Measurements from ENCODE around the gene GRPEL1. TPM values are rescaled to one million over a fixed set of nuclear protein-coding genes. Genes with fewer than 3 reads are reported as not detected.

Gene GRPEL1
- total RNA-seq, 1 donor from 2014 or later, result 19.7 TPM

GRCh38 chr4:7070729-7071511 is 3.1 kb upstream of the GRPEL1 start:
- no peaks in the 10 kb centered on the region for H3K36me3 Mint-ChIP-seq (ENCODE audit: unreplicated experiment)
- TF ChIP-seq CTCF (IDR thresholded peaks at IDR 0.05), result peak; percentile 98
- DNase-seq (ENCODE audit: extremely low spot score, unreplicated experiment), result peak; percentile 91
- no peaks in the 10 kb centered on the region for H3K9me3 Mint-ChIP-seq (ENCODE audit: unreplicated experiment)
- peaks cover 8% of the 10 kb centered on the region for H3K27me3 Mint-ChIP-seq (ENCODE audit: unreplicated experiment)
- H3K27ac Mint-ChIP-seq (ENCODE audit: unreplicated experiment), result no peak overlapping the region
- H3K4me3 Mint-ChIP-seq (ENCODE audit: unreplicated experiment), result no peak overlapping the region
- peaks cover 28% of the 10 kb centered on the region for H3K4me1 Mint-ChIP-seq (ENCODE audit: unreplicated experiment)

- Mint-ChIP-seq H3K4me3 (ENCODE audit: unreplicated experiment) (peak overlapping the region; percentile 95), H3K4me1 (ENCODE audit: unreplicated experiment) (peaks cover 29% of the 10 kb centered on the region), H3K36me3 (ENCODE audit: unreplicated experiment) (peaks cover 2% of the 10 kb centered on the region), H3K27ac (ENCODE audit: unreplicated experiment) (peak overlapping the region; percentile 95), H3K27me3 (ENCODE audit: unreplicated experiment) (peaks cover 8% of the 10 kb centered on the region), H3K9me3 (ENCODE audit: unreplicated experiment) (no peaks in the 10 kb centered on the region)
- no peak for DNase-seq (ENCODE audit: extremely low spot score, unreplicated experiment)
- no peak for TF ChIP-seq CTCF (IDR thresholded peaks at IDR 0.05)
Observed at GRCh38 chr4:7068883-7069282, 1.0 kb upstream of the GRPEL1 start.

- H3K4me1 Mint-ChIP-seq (ENCODE audit: unreplicated experiment), result peaks cover 29% of the 10 kb centered on the region
- H3K4me3 Mint-ChIP-seq (ENCODE audit: unreplicated experiment), result peak overlapping the region; percentile 95
- no peak for DNase-seq (ENCODE audit: extremely low spot score, unreplicated experiment)
- TF ChIP-seq CTCF (IDR thresholded peaks at IDR 0.05), result no peak
- H3K27me3 Mint-ChIP-seq (ENCODE audit: unreplicated experiment), result peaks cover 8% of the 10 kb centered on the region
- peaks cover 7% of the 10 kb centered on the region for H3K36me3 Mint-ChIP-seq (ENCODE audit: unreplicated experiment)
- H3K9me3 Mint-ChIP-seq (ENCODE audit: unreplicated experiment), result no peaks in the 10 kb centered on the region
- peak overlapping the region; percentile 95 for H3K27ac Mint-ChIP-seq (ENCODE audit: unreplicated experiment)
Observed at GRCh38 chr4:7068279-7068842, 497 bp upstream of the GRPEL1 start.

- TF ChIP-seq CTCF (IDR thresholded peaks at IDR 0.05), result no peak
- Mint-ChIP-seq H3K4me1 (ENCODE audit: unreplicated experiment) (peaks cover 29% of the 10 kb centered on the region), H3K27ac (ENCODE audit: unreplicated experiment) (peak overlapping the region; percentile 72), H3K27me3 (ENCODE audit: unreplicated experiment) (peaks cover 3% of the 10 kb centered on the region), H3K36me3 (ENCODE audit: unreplicated experiment) (peaks cover 13% of the 10 kb centered on the region), H3K9me3 (ENCODE audit: unreplicated experiment) (no peaks in the 10 kb centered on the region), H3K4me3 (ENCODE audit: unreplicated experiment) (peak overlapping the region; percentile 95)
- DNase-seq (ENCODE audit: extremely low spot score, unreplicated experiment), result no peak
Observed at GRCh38 chr4:7067126-7067451, 775 bp downstream of the GRPEL1 start.

GRCh38 chr4:7066493-7066892 is 1.4 kb downstream of the GRPEL1 start:
- peaks cover 14% of the 10 kb centered on the region for H3K36me3 Mint-ChIP-seq (ENCODE audit: unreplicated experiment)
- no peaks in the 10 kb centered on the region for H3K9me3 Mint-ChIP-seq (ENCODE audit: unreplicated experiment)
- no peak for TF ChIP-seq CTCF (IDR thresholded peaks at IDR 0.05)
- H3K4me1 Mint-ChIP-seq (ENCODE audit: unreplicated experiment), result peaks cover 29% of the 10 kb centered on the region
- no peak for DNase-seq (ENCODE audit: extremely low spot score, unreplicated experiment)
- peak overlapping the region; percentile 95 for H3K4me3 Mint-ChIP-seq (ENCODE audit: unreplicated experiment)
- H3K27ac Mint-ChIP-seq (ENCODE audit: unreplicated experiment), result no peak overlapping the region
- peaks cover 2% of the 10 kb centered on the region for H3K27me3 Mint-ChIP-seq (ENCODE audit: unreplicated experiment)
